Liver (tissue), 9 donors: ENCODE data around the gene RARRES2. TPM values are rescaled to one million over a fixed set of nuclear protein-coding genes. Genes with fewer than 3 reads are reported as not detected.

Experiments used
- DNase-seq: peaks from one replicate; pipeline ENCODE4 v3.0.0-alpha.2; 2017; ENCODE audit warnings: low spot score
- H3K27ac ChIP-seq, 2 donors: one replicate each; pipeline ENCODE4 v1.7.0; 2013; ENCODE audit warnings: inconsistent platforms in 2 of 2, low read length in 2 of 2, control low read depth in 1 of 2, low read depth in 1 of 2, mild to moderate bottlenecking in 1 of 2
- H3K27me3 ChIP-seq, 4 donors: one replicate each; pipeline versions ENCODE4 v1.6.1 to v1.7.0; 2013; ENCODE audit warnings: low read length in 3 of 4, inconsistent platforms in 1 of 4, mild to moderate bottlenecking in 1 of 4, moderate library complexity in 1 of 4; ENCODE audit not compliant: control insufficient read depth in 4 of 4, insufficient read depth in 4 of 4
- H3K36me3 ChIP-seq, 4 donors: one replicate each; pipeline versions ENCODE4 v1.6.1 to v1.7.0; 2013; ENCODE audit warnings: low read length in 3 of 4, mild to moderate bottlenecking in 3 of 4, low read depth in 1 of 4, moderate library complexity in 1 of 4; ENCODE audit not compliant: control insufficient read depth in 4 of 4, insufficient read depth in 3 of 4
- H3K4me1 ChIP-seq, 4 donors: one replicate each; pipeline versions ENCODE4 v1.6.1 to v1.7.0; 2013; ENCODE audit warnings: low read length in 3 of 4, mild to moderate bottlenecking in 3 of 4, moderate library complexity in 1 of 4; ENCODE audit not compliant: control insufficient read depth in 4 of 4, insufficient read depth in 4 of 4
- H3K4me3 ChIP-seq, 3 donors: one replicate each; pipeline versions ENCODE4 v1.6.1 to v1.7.0; 2013; ENCODE audit warnings: low read length in 3 of 3, control low read depth in 1 of 3, low read depth in 1 of 3, mild to moderate bottlenecking in 1 of 3
- H3K9ac ChIP-seq, 2 donors: one replicate each; pipeline ENCODE4 v1.7.0; 2013; ENCODE audit warnings: low read length in 2 of 2, mild to moderate bottlenecking in 2 of 2, moderate library complexity in 2 of 2, control low read depth in 1 of 2, low read depth in 1 of 2
- H3K9me3 ChIP-seq, 4 donors: one replicate each; pipeline versions ENCODE4 v1.6.1 to v1.7.0; 2013; ENCODE audit warnings: low read length in 3 of 4; ENCODE audit not compliant: control insufficient read depth in 4 of 4
- EGR1 ChIP-seq, 2 donors: IDR thresholded peaks; 2 replicates each; pipeline ENCODE4 v1.6.1; 2016 to 2018; ENCODE audit warnings: antibody characterized with exemption in 2 of 2, low read depth in 2 of 2
- FOXA1 ChIP-seq: IDR thresholded peaks from 2 replicates; pipeline ENCODE4 v1.6.1; 2016; ENCODE audit warnings: antibody characterized with exemption
- FOXA2 ChIP-seq: IDR thresholded peaks from 2 replicates; pipeline ENCODE4 v1.6.1; 2016; ENCODE audit warnings: antibody characterized with exemption
- GABPA ChIP-seq, 2 donors: IDR thresholded peaks in 1 of 2; conservative IDR thresholded peaks in 1 of 2; 2 replicates each; pipeline ENCODE4 v1.6.1; 2016; ENCODE audit warnings: antibody characterized with exemption in 2 of 2, mild to moderate bottlenecking in 1 of 2, moderate library complexity in 1 of 2
- HNF4A ChIP-seq, 2 donors: conservative IDR thresholded peaks; 2 replicates each; pipeline ENCODE4 v1.6.1; 2016; ENCODE audit warnings: antibody characterized with exemption in 2 of 2, mild to moderate bottlenecking in 2 of 2
- HNF4G ChIP-seq: IDR thresholded peaks from 2 replicates; pipeline ENCODE4 v1.6.1; 2016; ENCODE audit warnings: antibody characterized with exemption
- JUND ChIP-seq, 2 donors: IDR thresholded peaks; 2 replicates each; pipeline ENCODE4 v1.6.1; 2016; ENCODE audit warnings: antibody characterized with exemption in 2 of 2
- NR2F2 ChIP-seq: IDR thresholded peaks from 2 replicates; pipeline ENCODE4 v1.6.1; 2016; ENCODE audit warnings: antibody characterized with exemption
- RAD21 ChIP-seq, 2 donors: IDR thresholded peaks; 2 replicates each; pipeline ENCODE4 v1.6.1; 2016; ENCODE audit warnings: antibody characterized with exemption in 2 of 2, mild to moderate bottlenecking in 2 of 2
- RXRA ChIP-seq, 2 donors: IDR thresholded peaks; 2 replicates each; pipeline ENCODE4 v1.6.1; 2017 to 2018; ENCODE audit warnings: antibody characterized with exemption in 2 of 2, mild to moderate bottlenecking in 1 of 2
- SP1 ChIP-seq: IDR thresholded peaks from 2 replicates; pipeline ENCODE4 v1.6.1; 2018; ENCODE audit warnings: antibody characterized with exemption, mild to moderate bottlenecking
- TAF1 ChIP-seq: conservative IDR thresholded peaks from 2 replicates; pipeline ENCODE4 v1.6.1; 2016; ENCODE audit warnings: antibody characterized with exemption, mild to moderate bottlenecking
- YY1 ChIP-seq: IDR thresholded peaks from 2 replicates; pipeline ENCODE4 v1.6.1; 2016; ENCODE audit warnings: antibody characterized with exemption, mild to moderate bottlenecking
- WGBS: extraction: QIAGEN DNeasy Blood & Tissue Kit; methylation state at CpG from one replicate; pipeline ENCODE4 v1.1.7; 2013; 5-methylcytosine and 5-hydroxymethylcytosine counted together
- polyA plus RNA-seq, 2 donors: library from polyadenylated mRNA; stranded (reverse) in 1 of 2; unstranded in 1 of 2; fragments of 200-250 nt in 1 of 2; fragments of >200 nt in 1 of 2; fragmentation: Nextera tagmentation in 1 of 2; extraction: Ambion mirVana in 1 of 2; gene quantifications; one replicate each; pipeline versions ENCODE4 v1.2.1 to v1.2.3, GENCODE V29; 2013 to 2015
- total RNA-seq, 2 donors: library from RNA; depleted of rRNA; stranded (reverse); fragments of >200 nt; gene quantifications; one replicate each; pipeline ENCODE4 v1.2.3, GENCODE V29; 2014
- TF ChIP-seq, protein P1 (sequence below): IDR thresholded peaks from 2 replicates; pipeline ENCODE4 v1.6.1; 2016; ENCODE audit warnings: antibody characterized with exemption, mild to moderate bottlenecking
- TF ChIP-seq, protein P2 (sequence below): IDR thresholded peaks from 2 replicates; pipeline ENCODE4 v1.6.1; 2016; ENCODE audit warnings: antibody characterized with exemption
- TF ChIP-seq, protein P3 (sequence below): IDR thresholded peaks from 2 replicates; pipeline ENCODE4 v1.6.1; 2016; ENCODE audit warnings: antibody characterized with exemption
- TF ChIP-seq, protein P4 (sequence below): fragments of 150-350 bp; IDR thresholded peaks from 2 replicates; pipeline ENCODE4 v1.5.1; 2017; ENCODE audit warnings: improper control_type of control experiment, low read depth, low read length; ENCODE audit not compliant: missing input control
- TF ChIP-seq, protein P5 (sequence below): IDR thresholded peaks from 2 replicates; pipeline ENCODE4 v1.6.1; 2016; ENCODE audit warnings: antibody characterized with exemption
- donor health status: healthy.
- donor health status: healthy.
- donor health status: healthy.
- donor health status: healthy.
- donor health status: healthy.

RARRES2 gene
- total and polyA plus RNA-seq, 4 donors, result 149 to 1,915 (median 842) TPM

DNA sequence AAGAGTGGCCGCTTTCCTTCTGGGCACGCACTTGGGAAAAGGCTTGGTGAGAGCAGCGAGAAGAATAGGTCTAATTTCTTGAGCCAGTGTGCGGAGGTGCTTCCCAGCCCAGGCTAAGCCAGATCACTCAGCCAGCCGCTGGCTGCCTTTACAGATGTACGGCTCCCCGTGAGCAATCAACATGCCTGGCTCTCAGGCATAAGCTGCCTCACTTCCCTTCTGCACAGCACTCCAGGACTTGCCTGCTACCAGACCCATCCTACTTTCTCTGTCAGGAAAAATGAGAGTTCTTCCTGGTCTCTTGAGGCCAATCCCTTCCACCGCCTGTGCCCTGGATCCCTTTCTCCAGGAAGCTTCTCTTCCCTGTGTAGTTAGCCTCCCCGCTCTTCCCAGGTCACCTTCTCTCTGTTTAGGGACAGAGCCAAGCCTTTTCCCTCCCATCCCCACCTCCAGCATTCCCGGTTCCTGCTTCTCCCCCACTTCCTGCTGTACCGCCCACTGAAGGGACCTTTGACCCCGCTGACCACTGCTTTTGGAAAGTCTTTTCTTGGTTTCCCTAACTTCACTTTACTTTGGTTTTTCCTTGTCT, 17.0 kb downstream of the RARRES2 start (continued):
- TF ChIP-seq, protein P1, sequence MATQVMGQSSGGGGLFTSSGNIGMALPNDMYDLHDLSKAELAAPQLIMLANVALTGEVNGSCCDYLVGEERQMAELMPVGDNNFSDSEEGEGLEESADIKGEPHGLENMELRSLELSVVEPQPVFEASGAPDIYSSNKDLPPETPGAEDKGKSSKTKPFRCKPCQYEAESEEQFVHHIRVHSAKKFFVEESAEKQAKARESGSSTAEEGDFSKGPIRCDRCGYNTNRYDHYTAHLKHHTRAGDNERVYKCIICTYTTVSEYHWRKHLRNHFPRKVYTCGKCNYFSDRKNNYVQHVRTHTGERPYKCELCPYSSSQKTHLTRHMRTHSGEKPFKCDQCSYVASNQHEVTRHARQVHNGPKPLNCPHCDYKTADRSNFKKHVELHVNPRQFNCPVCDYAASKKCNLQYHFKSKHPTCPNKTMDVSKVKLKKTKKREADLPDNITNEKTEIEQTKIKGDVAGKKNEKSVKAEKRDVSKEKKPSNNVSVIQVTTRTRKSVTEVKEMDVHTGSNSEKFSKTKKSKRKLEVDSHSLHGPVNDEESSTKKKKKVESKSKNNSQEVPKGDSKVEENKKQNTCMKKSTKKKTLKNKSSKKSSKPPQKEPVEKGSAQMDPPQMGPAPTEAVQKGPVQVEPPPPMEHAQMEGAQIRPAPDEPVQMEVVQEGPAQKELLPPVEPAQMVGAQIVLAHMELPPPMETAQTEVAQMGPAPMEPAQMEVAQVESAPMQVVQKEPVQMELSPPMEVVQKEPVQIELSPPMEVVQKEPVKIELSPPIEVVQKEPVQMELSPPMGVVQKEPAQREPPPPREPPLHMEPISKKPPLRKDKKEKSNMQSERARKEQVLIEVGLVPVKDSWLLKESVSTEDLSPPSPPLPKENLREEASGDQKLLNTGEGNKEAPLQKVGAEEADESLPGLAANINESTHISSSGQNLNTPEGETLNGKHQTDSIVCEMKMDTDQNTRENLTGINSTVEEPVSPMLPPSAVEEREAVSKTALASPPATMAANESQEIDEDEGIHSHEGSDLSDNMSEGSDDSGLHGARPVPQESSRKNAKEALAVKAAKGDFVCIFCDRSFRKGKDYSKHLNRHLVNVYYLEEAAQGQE, result peak; percentile 67
- peak; percentile 57 to 61 for TF ChIP-seq RXRA (IDR thresholded peaks at IDR 0.05)
- peak in 1 of 2 donors; percentile 77 for TF ChIP-seq GABPA (IDR thresholded peaks at IDR 0.05 in 1 of 2, conservative IDR thresholded peaks at IDR 0.05 in 1 of 2)

DNA sequence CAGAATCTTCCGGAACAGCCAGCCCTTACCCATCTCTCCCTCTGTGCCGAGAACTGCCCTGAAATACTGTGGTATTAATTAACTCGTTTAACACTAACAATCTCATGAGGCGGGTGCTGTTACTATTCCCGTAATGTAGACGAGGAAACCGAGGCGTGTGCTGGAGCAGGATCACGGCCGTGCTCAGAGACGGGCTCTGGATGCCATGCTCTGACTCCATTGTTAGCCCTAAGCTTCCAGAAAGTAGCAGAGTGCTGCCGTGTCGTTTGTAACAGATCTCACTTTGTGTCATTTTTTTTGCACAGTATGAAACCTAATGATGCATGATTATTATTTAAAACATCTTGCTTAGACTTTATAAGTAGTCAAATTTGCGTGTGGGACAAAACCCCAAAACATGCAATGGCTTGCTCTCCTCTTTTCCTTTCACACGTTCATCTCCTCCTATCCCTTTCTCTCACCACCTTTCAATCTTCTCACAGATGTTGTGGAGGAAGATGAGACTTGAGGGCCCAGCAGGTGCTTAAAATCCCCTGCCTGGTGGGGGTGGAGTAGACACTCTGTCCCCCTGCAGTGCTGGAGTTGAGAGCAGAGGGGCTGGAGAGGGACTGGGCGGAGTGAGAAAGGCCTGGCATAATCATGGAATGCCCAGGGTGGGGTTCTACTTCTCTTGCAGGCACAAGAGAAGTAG, 17.6 kb downstream of the RARRES2 start:
- peaks cover 2 to 16% (median 7%) of the 10 kb centered on the region in 4 donors for H3K36me3 ChIP-seq
- no peak for DNase-seq
- H3K9ac ChIP-seq, result peak overlapping the region; percentile 43 to 98
- H3K9me3 ChIP-seq, result no peaks in the 10 kb centered on the region
- peak overlapping the region; percentile 84 to 96 for H3K27ac ChIP-seq
- H3K4me3 ChIP-seq, result peak overlapping the region; percentile 59 to 82 (median 75)
- 10% methylated on average over 16 of the region's 16 CpGs for WGBS
- no peaks in the 10 kb centered on the region for H3K27me3 ChIP-seq
- TF ChIP-seq EGR1 (IDR thresholded peaks at IDR 0.05; ENCODE audit: low read depth in 2 of 2), result no peak
- TF ChIP-seq RXRA (IDR thresholded peaks at IDR 0.05), result no peak
- TF ChIP-seq, protein P2, sequence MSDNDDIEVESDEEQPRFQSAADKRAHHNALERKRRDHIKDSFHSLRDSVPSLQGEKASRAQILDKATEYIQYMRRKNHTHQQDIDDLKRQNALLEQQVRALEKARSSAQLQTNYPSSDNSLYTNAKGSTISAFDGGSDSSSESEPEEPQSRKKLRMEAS, result peak; percentile 42
- TF ChIP-seq, protein P3, sequence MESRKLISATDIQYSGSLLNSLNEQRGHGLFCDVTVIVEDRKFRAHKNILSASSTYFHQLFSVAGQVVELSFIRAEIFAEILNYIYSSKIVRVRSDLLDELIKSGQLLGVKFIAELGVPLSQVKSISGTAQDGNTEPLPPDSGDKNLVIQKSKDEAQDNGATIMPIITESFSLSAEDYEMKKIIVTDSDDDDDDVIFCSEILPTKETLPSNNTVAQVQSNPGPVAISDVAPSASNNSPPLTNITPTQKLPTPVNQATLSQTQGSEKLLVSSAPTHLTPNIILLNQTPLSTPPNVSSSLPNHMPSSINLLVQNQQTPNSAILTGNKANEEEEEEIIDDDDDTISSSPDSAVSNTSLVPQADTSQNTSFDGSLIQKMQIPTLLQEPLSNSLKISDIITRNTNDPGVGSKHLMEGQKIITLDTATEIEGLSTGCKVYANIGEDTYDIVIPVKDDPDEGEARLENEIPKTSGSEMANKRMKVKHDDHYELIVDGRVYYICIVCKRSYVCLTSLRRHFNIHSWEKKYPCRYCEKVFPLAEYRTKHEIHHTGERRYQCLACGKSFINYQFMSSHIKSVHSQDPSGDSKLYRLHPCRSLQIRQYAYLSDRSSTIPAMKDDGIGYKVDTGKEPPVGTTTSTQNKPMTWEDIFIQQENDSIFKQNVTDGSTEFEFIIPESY, result no peak
- TF ChIP-seq, protein P4, sequence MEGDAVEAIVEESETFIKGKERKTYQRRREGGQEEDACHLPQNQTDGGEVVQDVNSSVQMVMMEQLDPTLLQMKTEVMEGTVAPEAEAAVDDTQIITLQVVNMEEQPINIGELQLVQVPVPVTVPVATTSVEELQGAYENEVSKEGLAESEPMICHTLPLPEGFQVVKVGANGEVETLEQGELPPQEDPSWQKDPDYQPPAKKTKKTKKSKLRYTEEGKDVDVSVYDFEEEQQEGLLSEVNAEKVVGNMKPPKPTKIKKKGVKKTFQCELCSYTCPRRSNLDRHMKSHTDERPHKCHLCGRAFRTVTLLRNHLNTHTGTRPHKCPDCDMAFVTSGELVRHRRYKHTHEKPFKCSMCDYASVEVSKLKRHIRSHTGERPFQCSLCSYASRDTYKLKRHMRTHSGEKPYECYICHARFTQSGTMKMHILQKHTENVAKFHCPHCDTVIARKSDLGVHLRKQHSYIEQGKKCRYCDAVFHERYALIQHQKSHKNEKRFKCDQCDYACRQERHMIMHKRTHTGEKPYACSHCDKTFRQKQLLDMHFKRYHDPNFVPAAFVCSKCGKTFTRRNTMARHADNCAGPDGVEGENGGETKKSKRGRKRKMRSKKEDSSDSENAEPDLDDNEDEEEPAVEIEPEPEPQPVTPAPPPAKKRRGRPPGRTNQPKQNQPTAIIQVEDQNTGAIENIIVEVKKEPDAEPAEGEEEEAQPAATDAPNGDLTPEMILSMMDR, result no peak
- TF ChIP-seq SP1, result no peak
- no peak for TF ChIP-seq RAD21 (IDR thresholded peaks at IDR 0.05)
- no peak for TF ChIP-seq FOXA2
- no peak for TF ChIP-seq JUND (IDR thresholded peaks at IDR 0.05)
- TF ChIP-seq YY1, result peak; percentile 91
- TF ChIP-seq GABPA (IDR thresholded peaks at IDR 0.05 in 1 of 2, conservative IDR thresholded peaks at IDR 0.05 in 1 of 2), result no peak
- TF ChIP-seq NR2F2, result no peak
- TF ChIP-seq FOXA1, result no peak
- TF ChIP-seq TAF1, result peak; percentile 22
- TF ChIP-seq, protein P1, result peak; percentile 24
- TF ChIP-seq, protein P5, sequence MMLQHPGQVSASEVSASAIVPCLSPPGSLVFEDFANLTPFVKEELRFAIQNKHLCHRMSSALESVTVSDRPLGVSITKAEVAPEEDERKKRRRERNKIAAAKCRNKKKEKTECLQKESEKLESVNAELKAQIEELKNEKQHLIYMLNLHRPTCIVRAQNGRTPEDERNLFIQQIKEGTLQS, result no peak
- no peak for TF ChIP-seq HNF4A (conservative IDR thresholded peaks at IDR 0.05)
- TF ChIP-seq HNF4G, result no peak
- H3K4me1 ChIP-seq, result peaks cover 6 to 51% (median 28%) of the 10 kb centered on the region in 4 donors
